GM19351 (cell line): Measurements from ENCODE around the gene PCDHB4.
"Not testable (repeated sequence)": the region's sequence is repeated elsewhere in the genome, so short reads cannot be mapped to it uniquely, and the experiment has no call there.

Experiments
- ATAC-seq: cut with Tn5 transposase; IDR thresholded peaks from one replicate; pipeline ENCODE4 v1.9.1; 2021; ENCODE audit warnings: mild to moderate bottlenecking, moderate library complexity; ENCODE audit not compliant: unreplicated experiment

Gene PCDHB4

GRCh38 chr5:141121563-141121962, at the start of gene PCDHB4:
TSS of gene PCDHB4 (plus strand) at chr5:141121818. CDS start at chr5:141121999, 181 bp downstream.
- no peak for ATAC-seq

- ATAC-seq = no peak
Observed at GRCh38 chr5:141077826-141078225, 43.8 kb upstream of the PCDHB4 start.

- no peak for ATAC-seq
Observed at GRCh38 chr5:141082228-141082627, 39.4 kb upstream of the PCDHB4 start.

DNA sequence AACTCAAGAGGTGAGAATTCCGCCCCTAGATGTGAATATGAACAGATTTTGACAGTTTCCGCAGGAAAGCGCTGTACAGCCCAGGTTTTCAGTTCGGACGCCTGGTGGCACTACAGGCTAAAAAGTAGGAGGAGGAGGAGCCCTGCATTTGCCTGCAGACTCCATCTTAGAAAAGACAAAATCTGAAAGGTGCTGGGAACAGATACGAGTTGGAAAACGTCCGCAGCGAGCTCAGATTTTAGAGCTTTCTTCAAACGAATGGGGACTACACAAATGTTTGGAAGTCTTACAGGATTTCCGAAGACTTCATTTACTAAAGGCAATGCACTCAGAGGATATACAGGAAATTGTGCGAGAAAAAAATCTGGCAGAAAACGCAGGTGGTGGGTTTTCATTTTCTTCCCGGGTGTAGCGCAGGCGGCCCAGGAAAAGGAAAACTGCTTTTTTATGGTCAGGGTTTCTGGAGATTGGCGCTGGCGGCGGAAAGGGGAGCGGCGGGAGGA, 37.1 kb upstream of the PCDHB4 start:
- ATAC-seq = no peak

- no peak for ATAC-seq
Observed at GRCh38 chr5:141094481-141095262, 26.9 kb upstream of the PCDHB4 start, which contains the start of gene PCDHB2. TSS of gene PCDHB2 (plus strand) at chr5:141094615. CDS start at chr5:141094791, 176 bp downstream.

- no peak for ATAC-seq
Observed at GRCh38 chr5:141095263-141095641, 26.4 kb upstream of the PCDHB4 start.

- ATAC-seq = not testable (repeated sequence)
Observed at GRCh38 chr5:141096181-141096580, 25.4 kb upstream of the PCDHB4 start.

- ATAC-seq = not testable (repeated sequence)
Observed at GRCh38 chr5:141096586-141096985, 25.0 kb upstream of the PCDHB4 start.

GRCh38 chr5:141100243-141100805, 21.3 kb upstream of the PCDHB4 start, which contains the start of gene PCDHB3:
TSS of gene PCDHB3 (plus strand) at chr5:141100473. CDS start at chr5:141100650, 177 bp downstream.
- no peak for ATAC-seq

DNA sequence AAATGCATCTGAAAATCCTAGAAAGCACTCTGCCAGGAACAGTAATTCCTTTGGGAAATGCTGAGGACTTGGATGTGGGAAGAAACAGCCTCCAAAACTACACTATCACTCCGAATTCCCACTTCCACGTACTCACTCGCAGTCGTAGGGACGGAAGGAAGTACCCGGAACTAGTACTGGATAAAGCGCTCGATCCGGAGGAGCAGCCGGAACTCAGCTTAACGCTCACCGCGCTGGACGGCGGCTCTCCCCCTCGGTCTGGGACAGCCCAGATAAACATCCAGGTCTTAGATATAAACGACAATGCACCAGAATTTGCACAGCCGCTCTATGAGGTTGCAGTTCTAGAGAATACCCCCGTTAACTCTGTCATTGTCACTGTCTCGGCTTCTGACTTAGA, 20.6 kb upstream of the PCDHB4 start:
- ATAC-seq = no peak

DNA sequence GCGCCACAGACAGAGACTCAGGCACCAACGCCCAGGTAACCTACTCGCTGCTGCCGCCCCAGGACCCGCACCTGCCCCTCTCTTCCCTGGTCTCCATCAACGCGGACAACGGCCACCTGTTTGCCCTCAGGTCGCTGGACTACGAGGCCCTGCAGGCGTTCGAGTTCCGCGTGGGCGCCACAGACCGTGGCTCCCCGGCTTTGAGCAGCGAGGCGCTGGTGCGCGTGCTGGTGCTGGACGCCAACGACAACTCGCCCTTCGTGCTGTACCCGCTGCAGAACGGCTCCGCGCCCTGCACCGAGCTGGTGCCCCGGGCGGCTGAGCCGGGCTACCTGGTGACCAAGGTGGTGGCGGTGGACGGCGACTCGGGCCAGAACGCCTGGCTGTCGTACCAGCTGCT, 19.5 kb upstream of the PCDHB4 start:
- ATAC-seq = not testable (repeated sequence)

DNA sequence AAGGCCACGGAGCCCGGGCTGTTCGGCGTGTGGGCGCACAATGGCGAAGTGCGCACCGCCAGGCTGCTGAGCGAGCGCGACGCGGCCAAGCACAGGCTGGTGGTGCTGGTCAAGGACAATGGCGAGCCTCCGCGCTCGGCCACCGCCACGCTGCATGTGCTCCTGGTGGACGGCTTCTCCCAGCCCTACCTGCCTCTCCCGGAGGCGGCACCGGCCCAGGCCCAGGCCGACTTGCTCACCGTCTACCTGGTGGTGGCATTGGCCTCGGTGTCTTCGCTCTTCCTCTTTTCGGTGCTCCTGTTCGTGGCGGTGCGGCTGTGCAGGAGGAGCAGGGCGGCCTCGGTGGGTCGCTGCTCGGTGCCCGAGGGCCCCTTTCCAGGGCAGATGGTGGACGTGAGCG, 19.1 kb upstream of the PCDHB4 start:
- not testable (repeated sequence) for ATAC-seq

- ATAC-seq = no peak
Observed at GRCh38 chr5:141105350-141105749, 16.3 kb upstream of the PCDHB4 start.

DNA sequence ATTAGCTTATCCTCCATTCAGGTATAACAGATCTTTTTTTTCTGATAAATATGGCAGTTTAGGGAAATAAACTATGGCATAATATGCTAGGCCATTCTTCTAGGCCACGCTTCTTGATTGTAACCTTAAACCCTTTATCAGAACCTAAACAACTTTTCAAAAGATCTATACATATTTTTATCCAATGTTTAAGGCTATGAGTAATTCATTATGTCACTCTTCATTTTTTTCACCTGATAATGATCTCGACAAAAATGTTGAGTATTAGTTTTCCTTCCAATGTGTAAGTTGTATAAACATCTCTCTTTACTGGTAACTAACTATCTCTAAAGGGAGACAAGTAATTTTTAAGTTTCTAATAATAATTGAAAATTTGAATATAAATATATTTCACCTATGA, 2.4 kb upstream of the PCDHB4 start:
- no peak for ATAC-seq

DNA sequence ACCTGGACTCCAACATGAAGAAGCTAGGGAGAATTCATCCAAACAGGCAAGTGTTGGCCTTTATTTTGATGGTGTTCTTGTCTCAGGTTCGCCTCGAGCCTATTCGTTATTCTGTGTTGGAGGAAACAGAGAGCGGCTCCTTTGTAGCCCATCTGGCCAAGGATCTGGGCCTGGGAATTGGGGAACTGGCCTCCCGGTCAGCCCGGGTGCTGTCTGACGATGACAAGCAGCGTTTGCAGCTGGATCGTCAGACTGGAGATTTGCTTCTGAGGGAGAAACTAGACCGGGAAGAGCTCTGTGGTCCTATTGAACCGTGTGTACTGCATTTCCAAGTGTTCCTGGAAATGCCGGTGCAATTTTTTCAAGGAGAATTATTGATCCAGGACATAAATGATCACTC, 367 bp downstream of the PCDHB4 start:
- ATAC-seq = no peak

GRCh38 chr5:141123396-141124135, 1.9 kb downstream of the PCDHB4 start:
- ATAC-seq = not testable (repeated sequence)

GRCh38 chr5:141127305-141127704, 5.7 kb downstream of the PCDHB4 start:
- no peak for ATAC-seq

- no peak for ATAC-seq
Observed at GRCh38 chr5:141135030-141135717, 13.6 kb downstream of the PCDHB4 start, which contains the start of gene PCDHB5. TSS of gene PCDHB5 (plus strand) at chr5:141135206. CDS start at chr5:141135435, 229 bp downstream.

DNA sequence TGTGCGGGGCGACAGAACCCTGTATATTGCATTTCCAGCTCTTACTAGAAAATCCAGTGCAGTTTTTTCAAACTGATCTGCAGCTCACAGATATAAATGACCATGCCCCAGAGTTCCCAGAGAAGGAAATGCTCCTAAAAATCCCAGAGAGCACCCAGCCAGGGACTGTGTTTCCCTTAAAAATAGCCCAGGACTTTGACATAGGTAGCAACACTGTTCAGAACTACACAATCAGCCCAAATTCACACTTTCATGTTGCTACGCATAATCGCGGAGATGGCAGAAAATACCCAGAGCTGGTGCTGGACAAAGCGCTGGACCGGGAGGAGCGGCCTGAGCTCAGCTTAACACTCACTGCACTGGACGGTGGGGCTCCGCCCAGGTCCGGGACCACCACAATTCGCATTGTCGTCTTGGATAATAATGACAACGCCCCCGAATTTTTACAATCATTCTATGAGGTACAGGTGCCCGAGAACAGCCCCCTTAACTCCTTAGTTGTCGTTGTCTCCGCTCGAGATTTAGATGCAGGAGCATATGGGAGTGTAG, 14.2 kb downstream of the PCDHB4 start:
- ATAC-seq = no peak

GRCh38 chr5:141137346-141137745, 15.7 kb downstream of the PCDHB4 start:
- not testable (repeated sequence) for ATAC-seq
